ENCODE results near the gene CYTL1. TPM values are rescaled to one million over a fixed set of nuclear protein-coding genes. Genes with fewer than 3 reads are reported as not detected.

CYTL1 gene
- total RNA-seq, 1 experiment from 2014 or later: not detected

DNA sequence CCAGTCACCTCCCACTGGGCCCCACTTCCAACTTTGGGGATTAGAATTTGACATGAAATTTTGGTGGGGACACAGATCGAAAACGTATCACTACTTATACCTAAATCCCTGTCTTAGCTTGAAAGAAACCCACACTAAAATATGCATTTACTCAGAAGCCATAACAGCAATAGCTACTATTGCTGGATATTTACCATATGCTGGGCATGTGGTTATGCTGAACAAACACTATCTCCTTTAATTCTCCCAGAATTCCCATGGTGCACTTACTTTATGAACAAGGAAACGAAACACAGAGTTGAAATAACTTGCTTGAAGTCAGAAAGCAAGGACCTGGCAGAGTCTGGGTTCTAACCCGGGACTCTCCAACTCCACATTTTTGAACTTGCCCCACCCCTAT, 39.3 kb downstream of the CYTL1 start:
- H3K4me1 ChIP-seq (ENCODE audit: insufficient read depth, low read length): peaks cover 8% of the 10 kb centered on the region
- no peak overlapping the region for H2AFZ ChIP-seq (ENCODE audit: low read length)
- no peak overlapping the region for H3K4me3 ChIP-seq (ENCODE audit: low read length)
- POLR2A ChIA-PET (ENCODE audit: unreplicated experiment): no interaction called here
- no peaks in the 10 kb centered on the region for H3K36me3 ChIP-seq (ENCODE audit: low read depth, low read length)
- no peaks in the 10 kb centered on the region for H4K20me1 ChIP-seq (ENCODE audit: low read length)
- TF ChIP-seq EZH2 (IDR thresholded peaks at IDR 0.05; ENCODE audit: low read length, unreplicated experiment) (no peak), EZH2phosphoT487 (IDR thresholded peaks at IDR 0.05; ENCODE audit: borderline replicate concordance, low read length) (no peak)
- TF ChIP-seq, protein P1, sequence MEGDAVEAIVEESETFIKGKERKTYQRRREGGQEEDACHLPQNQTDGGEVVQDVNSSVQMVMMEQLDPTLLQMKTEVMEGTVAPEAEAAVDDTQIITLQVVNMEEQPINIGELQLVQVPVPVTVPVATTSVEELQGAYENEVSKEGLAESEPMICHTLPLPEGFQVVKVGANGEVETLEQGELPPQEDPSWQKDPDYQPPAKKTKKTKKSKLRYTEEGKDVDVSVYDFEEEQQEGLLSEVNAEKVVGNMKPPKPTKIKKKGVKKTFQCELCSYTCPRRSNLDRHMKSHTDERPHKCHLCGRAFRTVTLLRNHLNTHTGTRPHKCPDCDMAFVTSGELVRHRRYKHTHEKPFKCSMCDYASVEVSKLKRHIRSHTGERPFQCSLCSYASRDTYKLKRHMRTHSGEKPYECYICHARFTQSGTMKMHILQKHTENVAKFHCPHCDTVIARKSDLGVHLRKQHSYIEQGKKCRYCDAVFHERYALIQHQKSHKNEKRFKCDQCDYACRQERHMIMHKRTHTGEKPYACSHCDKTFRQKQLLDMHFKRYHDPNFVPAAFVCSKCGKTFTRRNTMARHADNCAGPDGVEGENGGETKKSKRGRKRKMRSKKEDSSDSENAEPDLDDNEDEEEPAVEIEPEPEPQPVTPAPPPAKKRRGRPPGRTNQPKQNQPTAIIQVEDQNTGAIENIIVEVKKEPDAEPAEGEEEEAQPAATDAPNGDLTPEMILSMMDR (conservative IDR thresholded peaks at IDR 0.05; ENCODE audit: low read depth, low read length): no peak
- no peaks in the 10 kb centered on the region for H3K9me3 ChIP-seq (ENCODE audit: low read length)
- intact Hi-C loops (cut with micrococcal nuclease): no loop called here
- H3K4me2 ChIP-seq (ENCODE audit: low read length): no peak overlapping the region
- no peaks in the 10 kb centered on the region for H3K27me3 ChIP-seq (ENCODE audit: low read length)
- DNase-seq: no peak
- H3K27ac ChIP-seq (ENCODE audit: low read length): no peak overlapping the region
- no TSS peak for BruUV-seq (replicated peaks)
- ATAC-seq: no peak
- H3K9me2 ChIP-seq (replicated peaks; ENCODE audit: low read length): no peaks in the 10 kb centered on the region
- H3K79me2 ChIP-seq (ENCODE audit: low read length): no peaks in the 10 kb centered on the region
- CTCF ChIA-PET: no interaction called here
- no peak overlapping the region for H3K9ac ChIP-seq (ENCODE audit: low read length)
- no peaks in the 10 kb centered on the region for H3F3A ChIP-seq (ENCODE audit: low read length, unreplicated experiment)

DNA sequence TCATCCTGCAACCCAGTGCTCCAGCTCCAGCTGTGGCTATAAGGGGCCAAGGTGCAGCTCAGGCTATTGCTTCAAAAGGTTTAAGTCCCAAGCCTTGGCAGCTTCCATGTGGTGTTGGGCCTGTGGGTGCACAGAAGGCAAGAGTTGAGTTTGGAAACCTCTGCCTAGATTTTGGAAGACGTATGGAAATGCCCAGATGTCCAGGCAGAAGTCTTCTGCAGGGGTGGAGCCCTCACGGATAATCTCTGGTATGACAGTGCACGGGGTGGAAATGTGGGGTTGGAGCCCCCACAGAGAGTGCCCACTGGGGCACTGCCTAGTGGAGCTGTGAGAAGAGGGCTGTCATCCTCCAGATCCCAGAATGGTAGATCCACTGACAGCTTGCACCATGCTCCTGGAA, 44.5 kb downstream of the CYTL1 start:
- H3K4me2 ChIP-seq (ENCODE audit: low read length): no peak overlapping the region
- H3K27me3 ChIP-seq (ENCODE audit: low read length): no peaks in the 10 kb centered on the region
- DNase-seq: no peak
- H2AFZ ChIP-seq (ENCODE audit: low read length): no peak overlapping the region
- no peaks in the 10 kb centered on the region for H3K79me2 ChIP-seq (ENCODE audit: low read length)
- no peak for TF ChIP-seq EZH2phosphoT487 (IDR thresholded peaks at IDR 0.05; ENCODE audit: borderline replicate concordance, low read length)
- TF ChIP-seq, protein P1 (conservative IDR thresholded peaks at IDR 0.05; ENCODE audit: low read depth, low read length): no peak
- no peak for TF ChIP-seq EZH2 (IDR thresholded peaks at IDR 0.05; ENCODE audit: low read length, unreplicated experiment)
- intact Hi-C loops (cut with micrococcal nuclease): no loop called here
- H3K36me3 ChIP-seq (ENCODE audit: low read depth, low read length): no peaks in the 10 kb centered on the region
- no peak overlapping the region for H3K9ac ChIP-seq (ENCODE audit: low read length)
- H3K4me1 ChIP-seq (ENCODE audit: insufficient read depth, low read length): peaks cover 5% of the 10 kb centered on the region; the same call in 1 of the 2 replicates
- H3K9me2 ChIP-seq (replicated peaks; ENCODE audit: low read length): no peaks in the 10 kb centered on the region
- ChIA-PET CTCF (no interaction called here), POLR2A (ENCODE audit: unreplicated experiment) (no interaction called here)
- no peak overlapping the region for H3K27ac ChIP-seq (ENCODE audit: low read length)
- no peaks in the 10 kb centered on the region for H4K20me1 ChIP-seq (ENCODE audit: low read length)
- H3F3A ChIP-seq (ENCODE audit: low read length, unreplicated experiment): no peaks in the 10 kb centered on the region
- ATAC-seq: no peak
- BruUV-seq (replicated peaks): no TSS peak
- no peaks in the 10 kb centered on the region for H3K9me3 ChIP-seq (ENCODE audit: low read length)
- H3K4me3 ChIP-seq (ENCODE audit: low read length): no peak overlapping the region

DNA sequence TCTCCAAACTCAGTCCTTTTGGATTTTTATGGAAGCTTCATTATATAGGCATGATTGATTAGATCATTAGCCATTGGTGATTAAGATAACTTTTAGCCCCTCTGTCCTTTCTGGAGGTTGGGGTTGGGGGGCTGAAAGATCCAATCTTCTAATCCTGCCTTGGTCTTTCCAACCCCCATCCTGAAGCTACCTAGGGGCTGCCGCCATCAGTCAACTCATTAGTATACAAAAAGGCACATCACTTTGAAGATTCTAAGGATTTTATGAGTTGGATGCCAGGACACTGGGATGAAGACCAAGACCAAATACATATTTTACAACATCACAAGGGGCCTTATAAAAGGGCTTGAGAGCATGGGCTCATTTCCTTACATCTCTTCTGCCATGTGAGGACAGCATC, 47.5 kb downstream of the CYTL1 start:
- Histone ChIP-seq H4K20me1 (ENCODE audit: low read length) (no peaks in the 10 kb centered on the region), H3K9me3 (ENCODE audit: low read length) (no peaks in the 10 kb centered on the region), H3K36me3 (ENCODE audit: low read depth, low read length) (no peaks in the 10 kb centered on the region), H2AFZ (ENCODE audit: low read length) (no peak overlapping the region), H3K79me2 (ENCODE audit: low read length) (no peaks in the 10 kb centered on the region), H3K4me1 (ENCODE audit: insufficient read depth, low read length) (peaks cover 15% of the 10 kb centered on the region), H3K27ac (ENCODE audit: low read length) (no peak overlapping the region), H3F3A (ENCODE audit: low read length, unreplicated experiment) (no peaks in the 10 kb centered on the region), H3K4me3 (ENCODE audit: low read length) (no peak overlapping the region), H3K4me2 (ENCODE audit: low read length) (no peak overlapping the region), H3K9me2 (replicated peaks; ENCODE audit: low read length) (no peaks in the 10 kb centered on the region), H3K9ac (ENCODE audit: low read length) (no peak overlapping the region), H3K27me3 (ENCODE audit: low read length) (no peaks in the 10 kb centered on the region)
- ChIA-PET POLR2A (ENCODE audit: unreplicated experiment) (no interaction called here), CTCF (no interaction called here)
- no peak for TF ChIP-seq EZH2 (IDR thresholded peaks at IDR 0.05; ENCODE audit: low read length, unreplicated experiment)
- TF ChIP-seq, protein P1 (conservative IDR thresholded peaks at IDR 0.05; ENCODE audit: low read depth, low read length): no peak
- no peak for ATAC-seq
- DNase-seq: no peak
- BruUV-seq (replicated peaks): no TSS peak
- intact Hi-C loops (cut with micrococcal nuclease): no loop called here

All from PC-3 (cell line).